Lung (tissue), 12 donors: ENCODE data around the gene COQ4. TPM values are rescaled to one million over a fixed set of nuclear protein-coding genes. Genes with fewer than 3 reads are reported as not detected.
"Not testable (repeated sequence)": the region's sequence is repeated elsewhere in the genome, so short reads cannot be mapped to it uniquely, and the experiment has no call there.

Source experiments
- ATAC-seq: fragments of 200-7000 bp; cut with Tn5 transposase; one replicate; pipeline ENCODE4 v1.9.1; 2020; ENCODE audit warnings: moderate number of reproducible peaks; ENCODE audit not compliant: insufficient read depth, low FRiP score
- DNase-seq, 3 donors: peaks; one replicate each; pipeline ENCODE4 v3.0.0-alpha.2; 2013 to 2017
- H3K27ac ChIP-seq, 2 donors: one replicate each; pipeline ENCODE4 v1.5.1; 2013; ENCODE audit warnings: mild to moderate bottlenecking in 2 of 2, moderate library complexity in 2 of 2, control low read depth in 1 of 2, inconsistent platforms in 1 of 2, low read depth in 1 of 2, low read length in 1 of 2
- H3K27me3 ChIP-seq, 3 donors: one replicate each; pipeline ENCODE4 v1.5.1; 2013; ENCODE audit warnings: low read length in 2 of 3; ENCODE audit not compliant: control insufficient read depth in 3 of 3, insufficient read depth in 3 of 3
- H3K36me3 ChIP-seq, 4 donors: one replicate each; pipeline ENCODE4 v1.5.1; 2013; ENCODE audit warnings: low read length in 4 of 4, mild to moderate bottlenecking in 1 of 4, moderate library complexity in 1 of 4; ENCODE audit not compliant: control insufficient read depth in 4 of 4, insufficient read depth in 4 of 4
- H3K4me1 ChIP-seq, 5 donors: one replicate each; pipeline ENCODE4 v1.5.1; 2013; ENCODE audit warnings: low read length in 5 of 5, mild to moderate bottlenecking in 2 of 5, moderate library complexity in 1 of 5; ENCODE audit not compliant: control insufficient read depth in 5 of 5, insufficient read depth in 5 of 5
- H3K4me3 ChIP-seq: one replicate; pipeline ENCODE4 v1.5.1; 2013; ENCODE audit warnings: mild to moderate bottlenecking, control low read depth, moderate library complexity
- H3K9ac ChIP-seq, 2 donors: one replicate each; pipeline ENCODE4 v1.5.1; 2013; ENCODE audit warnings: low read length in 2 of 2, control low read depth in 1 of 2; ENCODE audit not compliant: insufficient read depth in 1 of 2
- H3K9me3 ChIP-seq, 4 donors: one replicate each; pipeline ENCODE4 v1.5.1; 2013; ENCODE audit warnings: low read length in 3 of 4, mild to moderate bottlenecking in 1 of 4, moderate library complexity in 1 of 4; ENCODE audit not compliant: control insufficient read depth in 4 of 4, insufficient read depth in 3 of 4
- WGBS, 2 donors: extraction: QIAGEN DNeasy Blood & Tissue Kit; methylation state at CpG; one replicate each; pipeline ENCODE4 v1.1.7; 2013; 5-methylcytosine and 5-hydroxymethylcytosine counted together
- polyA plus RNA-seq, 2 donors: library from polyadenylated mRNA; stranded (reverse); fragments of 200-250 nt; gene quantifications; one replicate each; pipeline ENCODE4 v1.2.1, GENCODE V29; 2013
- total RNA-seq, 2 donors: library from RNA; depleted of rRNA in 1 of 2; stranded (reverse); fragments of >200 nt in 1 of 2; gene quantifications; one replicate each; pipeline ENCODE4 v1.2.1, GENCODE V29; 2014 to 2021
- TF ChIP-seq, protein P1 (sequence below): IDR thresholded peaks from 2 replicates; pipeline ENCODE4 v1.5.1; 2012; ENCODE audit warnings: mild to moderate bottlenecking; ENCODE audit errors: control extremely low read depth, extremely low read depth
- donor health status: control.
- donor health status: control.
- donor health status: Bipolar disorder and iron deficiency.
- donor health status: healthy.
- donor health status: DM: yes; HTN: yes; CAD: no.

COQ4 gene
- total and polyA plus RNA-seq, 4 donors: 32.4 to 63.8 (median 49.1) TPM

DNA sequence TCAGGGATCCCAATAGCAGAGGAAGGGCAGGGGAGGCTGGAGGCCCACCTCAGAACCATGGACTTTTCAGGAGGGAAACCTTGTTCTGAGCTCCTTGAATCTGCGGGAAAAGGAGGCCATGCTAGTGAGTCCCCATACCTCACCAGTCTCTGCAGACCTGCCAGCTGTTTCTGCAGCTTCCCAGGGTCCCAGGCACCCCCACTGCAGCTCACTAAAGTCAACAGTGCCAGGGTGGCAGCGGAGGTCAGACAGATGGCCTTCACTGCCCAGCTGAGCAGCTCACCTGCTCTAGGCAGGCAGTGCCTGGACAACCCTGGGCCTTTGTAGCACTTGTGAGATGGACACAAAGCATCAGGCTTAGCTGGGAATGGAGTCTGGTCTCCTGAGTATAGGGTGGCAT lies 13.3 kb downstream of the COQ4 start:
- Histone ChIP-seq H3K9me3 (no peaks in the 10 kb centered on the region), H3K4me3 (no peak overlapping the region), H3K4me1 (peaks cover 0 to 3% (median 0%) of the 10 kb centered on the region in 5 donors), H3K27ac (no peak overlapping the region), H3K27me3 (no peaks in the 10 kb centered on the region), H3K9ac (no peak overlapping the region), H3K36me3 (peaks cover 0 to 20% (median 1%) of the 10 kb centered on the region in 4 donors)
- WGBS, 2 donors: 93 to 94% methylated on average over 2 of the region's 2 CpGs
- TF ChIP-seq, protein P1, sequence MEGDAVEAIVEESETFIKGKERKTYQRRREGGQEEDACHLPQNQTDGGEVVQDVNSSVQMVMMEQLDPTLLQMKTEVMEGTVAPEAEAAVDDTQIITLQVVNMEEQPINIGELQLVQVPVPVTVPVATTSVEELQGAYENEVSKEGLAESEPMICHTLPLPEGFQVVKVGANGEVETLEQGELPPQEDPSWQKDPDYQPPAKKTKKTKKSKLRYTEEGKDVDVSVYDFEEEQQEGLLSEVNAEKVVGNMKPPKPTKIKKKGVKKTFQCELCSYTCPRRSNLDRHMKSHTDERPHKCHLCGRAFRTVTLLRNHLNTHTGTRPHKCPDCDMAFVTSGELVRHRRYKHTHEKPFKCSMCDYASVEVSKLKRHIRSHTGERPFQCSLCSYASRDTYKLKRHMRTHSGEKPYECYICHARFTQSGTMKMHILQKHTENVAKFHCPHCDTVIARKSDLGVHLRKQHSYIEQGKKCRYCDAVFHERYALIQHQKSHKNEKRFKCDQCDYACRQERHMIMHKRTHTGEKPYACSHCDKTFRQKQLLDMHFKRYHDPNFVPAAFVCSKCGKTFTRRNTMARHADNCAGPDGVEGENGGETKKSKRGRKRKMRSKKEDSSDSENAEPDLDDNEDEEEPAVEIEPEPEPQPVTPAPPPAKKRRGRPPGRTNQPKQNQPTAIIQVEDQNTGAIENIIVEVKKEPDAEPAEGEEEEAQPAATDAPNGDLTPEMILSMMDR: no peak
- DNase-seq (no peak), ATAC-seq (no peak)

DNA sequence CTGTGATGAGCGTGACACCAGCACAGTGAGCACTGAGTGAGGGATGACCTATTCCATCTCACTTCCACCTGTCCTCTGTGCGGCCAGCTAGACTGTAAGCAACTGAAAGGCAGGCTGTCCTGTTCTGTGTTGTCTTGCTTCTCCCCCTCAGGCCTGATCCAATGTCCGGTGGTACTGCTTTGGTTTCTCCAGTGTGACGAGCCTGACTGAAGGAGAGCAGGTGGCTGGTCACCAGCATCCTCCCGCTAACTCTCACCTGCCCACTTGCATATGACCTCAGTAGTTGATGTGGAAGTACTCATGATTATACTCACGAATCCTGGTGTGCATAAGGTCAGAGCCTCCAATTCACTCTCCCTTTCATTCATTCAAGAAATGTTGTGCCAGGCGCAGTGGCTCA lies 15.3 kb downstream of the COQ4 start:
- Histone ChIP-seq H3K36me3 (peaks cover 0 to 11% (median 0%) of the 10 kb centered on the region in 4 donors), H3K9me3 (no peaks in the 10 kb centered on the region), H3K27me3 (no peaks in the 10 kb centered on the region), H3K4me1 (peaks cover 0 to 7% (median 2%) of the 10 kb centered on the region in 5 donors), H3K27ac (no peak overlapping the region), H3K9ac (no peak overlapping the region), H3K4me3 (no peak overlapping the region)
- TF ChIP-seq, protein P1: no peak
- WGBS, 2 donors: 95 to 97% methylated on average over 7 of the region's 7 CpGs
- no peak for DNase-seq
- ATAC-seq: no peak

DNA sequence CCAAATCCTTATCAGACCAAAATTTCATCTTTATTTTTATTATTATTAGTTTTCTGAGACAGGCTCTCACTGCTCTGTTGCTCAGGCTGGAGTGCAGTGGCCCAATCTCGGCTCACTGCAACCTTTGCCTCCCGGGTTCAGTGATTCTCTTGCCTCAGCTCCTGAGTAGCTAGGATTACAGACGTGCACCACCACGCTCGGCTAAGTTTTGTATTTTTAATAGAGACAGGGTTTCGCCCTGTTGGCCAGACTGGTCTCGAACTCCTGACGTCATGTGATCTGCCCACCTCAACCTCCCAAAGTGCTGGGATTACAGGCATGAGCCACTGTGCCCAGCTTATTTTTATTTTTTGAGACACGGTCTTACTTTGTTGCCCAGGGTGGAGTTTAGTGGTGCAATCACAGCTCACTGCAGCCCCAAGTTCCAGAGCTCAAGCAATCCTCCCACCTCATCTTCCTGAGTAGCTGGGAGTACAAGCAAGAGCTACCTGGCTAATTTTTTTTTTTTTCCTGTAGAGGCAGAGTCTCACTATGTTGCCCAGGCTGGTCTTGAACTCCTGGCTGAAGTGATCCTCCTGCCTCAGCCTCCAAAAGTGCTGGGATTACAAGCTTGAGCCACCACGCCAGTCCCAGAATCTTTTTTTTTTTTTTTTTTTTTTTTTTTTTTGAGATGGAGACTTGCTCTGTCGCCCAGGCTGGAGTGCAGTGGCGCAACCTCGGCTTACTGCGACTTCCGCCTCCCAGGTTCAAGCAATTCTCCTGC lies 16.4 kb downstream of the COQ4 start:
- not testable (repeated sequence) for H3K9me3 ChIP-seq, H3K27ac ChIP-seq, H3K4me1 ChIP-seq, H3K4me3 ChIP-seq, H3K27me3 ChIP-seq, DNase-seq, H3K9ac ChIP-seq, ATAC-seq
- WGBS, 2 donors: 83 to 90% methylated on average over 15 of the region's 15 CpGs
- H3K36me3 ChIP-seq: peaks cover 0 to 10% (median 4%) of the 10 kb centered on the region in 4 donors

DNA sequence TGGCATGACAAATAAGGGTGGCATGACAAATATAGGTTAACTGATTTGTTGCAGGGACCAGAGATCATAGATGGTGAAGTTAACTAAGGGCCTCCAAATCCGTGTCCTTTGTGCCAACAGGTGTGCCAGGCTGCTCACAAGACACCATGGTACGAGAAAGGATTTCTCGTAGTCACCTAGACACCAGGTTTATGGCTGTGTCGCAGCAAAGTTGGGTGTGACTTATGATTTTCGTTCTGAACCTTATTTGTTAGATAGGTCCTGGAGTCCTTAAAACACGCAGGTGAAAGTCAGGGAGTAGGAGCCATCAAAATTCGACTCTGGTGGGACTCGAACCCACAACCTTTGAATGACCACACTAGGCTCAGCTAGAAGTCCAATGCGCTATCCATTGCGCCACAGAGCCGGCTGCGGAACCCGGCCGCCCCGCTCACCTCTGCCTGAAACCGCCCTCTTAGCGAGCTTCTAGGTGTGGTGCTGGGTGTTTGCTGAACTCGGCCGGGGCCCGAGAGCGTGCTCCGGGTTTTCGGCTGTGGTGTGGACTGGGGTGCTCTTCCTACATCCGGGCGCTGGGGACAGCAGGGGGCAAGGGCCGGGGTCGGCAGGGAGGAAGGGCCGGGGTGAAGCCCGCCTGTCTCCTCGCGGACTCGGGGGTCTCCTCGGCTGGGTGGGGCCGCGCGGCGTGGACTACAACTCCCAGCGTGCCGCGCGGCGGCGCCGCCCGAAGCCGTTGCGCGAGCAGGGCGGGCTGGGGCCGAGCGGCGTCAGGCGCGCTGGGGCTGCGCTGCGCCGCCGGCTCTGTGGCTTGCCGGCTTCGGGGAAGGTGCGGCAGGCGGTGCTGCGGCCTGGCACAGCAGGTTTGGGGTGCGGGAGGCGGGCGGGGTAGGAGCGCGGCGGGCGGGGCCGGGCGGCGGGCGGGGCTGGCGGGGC lies 17.4 kb downstream of the COQ4 start, which contains the start of gene SLC27A4:
TSS of gene SLC27A4 (plus strand) at position 767 of the 930 bp plus-strand sequence. CDS start 2,606 bp downstream, outside the sequence.
- TF ChIP-seq, protein P1: no peak
- H3K9ac ChIP-seq: no peak within 1 kb of the TSS
- H3K4me3 ChIP-seq: peak within 1 kb of the TSS; percentile 85
- peaks cover 0 to 7% (median 2%) of the 10 kb centered on the region in 5 donors for H3K4me1 ChIP-seq
- DNase-seq (peak; percentile 70 to 82 (median 74)), ATAC-seq (peak; percentile 91)
- H3K27ac ChIP-seq: peak within 1 kb of the TSS; percentile 82 to 84
- peaks cover 0 to 18% (median 6%) of the 10 kb centered on the region in 4 donors for H3K36me3 ChIP-seq
- WGBS, 2 donors: 6 to 9% methylated on average over 57 to 75 of the region's 75 CpGs
- H3K27me3 ChIP-seq: no peaks in the 10 kb centered on the region
- no peaks in the 10 kb centered on the region for H3K9me3 ChIP-seq
